HEK293T (cell line): Measurements from ENCODE around the gene RBMS1.

Source experiments
- CTCF ChIA-PET: fragments of 350-600 bp; formaldehyde crosslinking; extraction: SDS; loops from one replicate; lab custom pipeline; 2021; ENCODE audit warnings: antibody characterized with exemption, inconsistent platforms; lab: Yijun Ruan, JAX
- POLR2A ChIA-PET: fragments of 350-600 bp; formaldehyde crosslinking; extraction: SDS; loops from one replicate; lab custom pipeline; 2020; ENCODE audit warnings: antibody characterized with exemption, inconsistent platforms; lab: Yijun Ruan, JAX
- DNase-seq: peaks from one replicate; pipeline ENCODE4 v3.0.0; 2012; ENCODE audit warnings: mixed read lengths; ENCODE audit errors: extremely low spot score
- ARNT ChIP-seq: fragments of 450-650 bp; IDR thresholded peaks from 2 replicates; pipeline ENCODE4 v1.6.1; 2017; ENCODE audit warnings: mild to moderate bottlenecking
- BHLHE40 ChIP-seq: fragments of 450-650 bp; IDR thresholded peaks from 2 replicates; pipeline ENCODE4 v1.6.1; 2016; ENCODE audit warnings: mild to moderate bottlenecking, moderate library complexity, borderline replicate concordance
- CTBP1 ChIP-seq: fragments of 450-650 bp; IDR thresholded peaks from 2 replicates; pipeline ENCODE4 v1.6.1; 2016; ENCODE audit warnings: borderline replicate concordance
- ELF4 ChIP-seq: fragments of 450-650 bp; IDR thresholded peaks from 2 replicates; pipeline ENCODE4 v1.6.1; 2017; ENCODE audit warnings: antibody characterized with exemption
- FOXA1 ChIP-seq: fragments of 450-650 bp; IDR thresholded peaks from 2 replicates; pipeline ENCODE4 v1.6.1; 2016; ENCODE audit warnings: mild to moderate bottlenecking
- FOXK2 ChIP-seq: fragments of 450-650 bp; IDR thresholded peaks from 2 replicates; pipeline ENCODE4 v1.6.1; 2016; ENCODE audit warnings: mild to moderate bottlenecking
- FOXM1 ChIP-seq: fragments of 450-650 bp; IDR thresholded peaks from 2 replicates; pipeline ENCODE4 v1.6.1; 2017; ENCODE audit warnings: mild to moderate bottlenecking, borderline replicate concordance
- HDGF ChIP-seq: fragments of 450-650 bp; IDR thresholded peaks from 2 replicates; pipeline ENCODE4 v1.6.1; 2017; ENCODE audit warnings: antibody characterized with exemption, borderline replicate concordance
- L3MBTL2 ChIP-seq: fragments of 450-650 bp; conservative IDR thresholded peaks from 2 replicates; pipeline ENCODE4 v1.6.1; 2016; ENCODE audit warnings: mild to moderate bottlenecking
- LEF1 ChIP-seq: fragments of 450-650 bp; IDR thresholded peaks from 2 replicates; pipeline ENCODE4 v1.6.1; 2017; ENCODE audit warnings: mild to moderate bottlenecking, borderline replicate concordance
- NFRKB ChIP-seq: fragments of 450-650 bp; IDR thresholded peaks from 2 replicates; pipeline ENCODE4 v1.6.1; 2016; ENCODE audit warnings: mild to moderate bottlenecking, moderate library complexity
- PKNOX1 ChIP-seq: fragments of 450-650 bp; IDR thresholded peaks from 2 replicates; pipeline ENCODE4 v1.6.1; 2016
- SP1 ChIP-seq: fragments of 450-650 bp; IDR thresholded peaks from 2 replicates; pipeline ENCODE4 v1.6.1; 2017
- SUZ12 ChIP-seq: fragments of 450-650 bp; IDR thresholded peaks from 2 replicates; pipeline ENCODE4 v1.6.1; 2016; ENCODE audit warnings: mild to moderate bottlenecking
- TARDBP ChIP-seq: fragments of 450-650 bp; IDR thresholded peaks from 2 replicates; pipeline ENCODE4 v1.6.1; 2016
- ZNF384 ChIP-seq: fragments of 450-650 bp; IDR thresholded peaks from 2 replicates; pipeline ENCODE4 v1.6.1; 2016

The RBMS1 gene

GRCh38 chr2:160405077-160405867 is 88.3 kb downstream of the RBMS1 start:
- DNase-seq: no peak
- POLR2A ChIA-PET: interaction anchor here (1.4 kb wide), 1 partner anchor 12 kb away, joined by 4 read pairs; no protein-coding TSS in a partner anchor
- CTCF ChIA-PET: no interaction called here
- TF ChIP-seq FOXM1 (no peak), ZNF384 (no peak), PKNOX1 (no peak), LEF1 (no peak), ARNT (no peak), FOXK2 (no peak), TARDBP (no peak), CTBP1 (no peak), FOXA1 (no peak), NFRKB (no peak), HDGF (no peak), SUZ12 (no peak), SP1 (no peak), BHLHE40 (no peak), ELF4 (no peak), L3MBTL2 (no peak)

- CTCF ChIA-PET: interaction anchor here (0.7 to 0.9 kb wide), 2 partner anchors 26 to 41 kb away, joined by 3 read pairs; no protein-coding TSS in a partner anchor
- POLR2A ChIA-PET: interaction anchor here (0.9 to 1.4 kb wide), 2 partner anchors 10 to 36 kb away, joined by 3 to 4 read pairs; no protein-coding TSS in a partner anchor
- no peak for DNase-seq
- TF ChIP-seq TARDBP: no peak
- TF ChIP-seq SUZ12: no peak
- no peak for TF ChIP-seq FOXA1
- TF ChIP-seq SP1: no peak
- TF ChIP-seq LEF1: no peak
- TF ChIP-seq HDGF: no peak
- TF ChIP-seq ELF4: no peak
- no peak for TF ChIP-seq CTBP1
- no peak for TF ChIP-seq PKNOX1
Observed at GRCh38 chr2:160402997-160403979, 90.3 kb downstream of the RBMS1 start.

- no peak for DNase-seq
- ChIA-PET CTCF (interaction anchor here (0.7 kb wide), 1 partner anchor 40 kb away, joined by 3 read pairs; no protein-coding TSS in a partner anchor), POLR2A (interaction anchor here (0.9 kb wide), 1 partner anchor 35 kb away, joined by 3 read pairs; no protein-coding TSS in a partner anchor)
- TF ChIP-seq PKNOX1: no peak
Observed at GRCh38 chr2:160402501-160402900, 91.1 kb downstream of the RBMS1 start.

GRCh38 chr2:160401895-160402294 is 91.7 kb downstream of the RBMS1 start:
- DNase-seq: no peak
- TF ChIP-seq L3MBTL2: no peak
- TF ChIP-seq FOXA1: no peak
- no peak for TF ChIP-seq SUZ12
- TF ChIP-seq FOXK2: no peak
- no peak for TF ChIP-seq SP1
- no peak for TF ChIP-seq TARDBP
- TF ChIP-seq PKNOX1: no peak
- no peak for TF ChIP-seq ARNT
- no peak for TF ChIP-seq NFRKB
- TF ChIP-seq LEF1: no peak
- POLR2A ChIA-PET: interaction anchor here (0.9 kb wide), 1 partner anchor 34 kb away, joined by 3 read pairs; no protein-coding TSS in a partner anchor
- CTCF ChIA-PET: no interaction called here

GRCh38 chr2:160399880-160400279 is 93.7 kb downstream of the RBMS1 start:
- ChIA-PET POLR2A (interaction anchor here (0.9 kb wide), 1 partner anchor 23 kb away, joined by 3 read pairs; no protein-coding TSS in a partner anchor), CTCF (interaction anchor here (0.7 kb wide), 1 partner anchor 27 kb away, joined by 3 read pairs; no protein-coding TSS in a partner anchor)
- no peak for TF ChIP-seq FOXA1
- no peak for DNase-seq

- TF ChIP-seq LEF1: no peak
- no peak for TF ChIP-seq ARNT
- TF ChIP-seq SUZ12: no peak
- TF ChIP-seq SP1: no peak
- TF ChIP-seq NFRKB: no peak
- TF ChIP-seq ZNF384: no peak
- TF ChIP-seq ELF4: no peak
- no peak for TF ChIP-seq FOXK2
- no peak for TF ChIP-seq CTBP1
- POLR2A ChIA-PET: no interaction called here
- no peak for DNase-seq
- CTCF ChIA-PET: no interaction called here
Observed at GRCh38 chr2:160397530-160397865, 96.1 kb downstream of the RBMS1 start.
